HepG2 (cell line): ENCODE results near the gene TRIM62. TPM values are rescaled to one million over a fixed set of nuclear protein-coding genes. Genes with fewer than 3 reads are reported as not detected.

Experiments used
- ADNP ChIP-seq: sonication (generic); formaldehyde crosslinking; IDR thresholded peaks from 2 replicates; pipeline ENCODE4 v1.4.0; 2020; ENCODE audit warnings: missing genetic modification reagents
- HIC2 ChIP-seq: sonication (generic); formaldehyde crosslinking; IDR thresholded peaks from 2 replicates; pipeline ENCODE4 v1.9.0; 2022; ENCODE audit warnings: low read depth, missing genetic modification reagents
- HMGA1 ChIP-seq: sonication (generic); formaldehyde crosslinking; conservative IDR thresholded peaks from 2 replicates; pipeline ENCODE4 v1.4.0; 2020; ENCODE audit warnings: missing genetic modification reagents
- KDM5B ChIP-seq: sonication (generic); formaldehyde crosslinking; IDR thresholded peaks from 2 replicates; pipeline ENCODE4 v1.4.0; 2020; ENCODE audit warnings: missing genetic modification reagents, mild to moderate bottlenecking, borderline replicate concordance
- SNAI1 ChIP-seq: sonication (generic); formaldehyde crosslinking; IDR thresholded peaks from 2 replicates; pipeline ENCODE4 v1.5.0; 2020; ENCODE audit warnings: mild to moderate bottlenecking, missing genetic modification reagents, borderline replicate concordance
- THAP9 ChIP-seq: sonication (generic); formaldehyde crosslinking; IDR thresholded peaks from 2 replicates; pipeline ENCODE4; 2020; ENCODE audit warnings: missing genetic modification reagents, mild to moderate bottlenecking, borderline replicate concordance
- XBP1 ChIP-seq: sonication (generic); formaldehyde crosslinking; IDR thresholded peaks from 2 replicates; pipeline ENCODE4 v1.5.0; 2020; ENCODE audit warnings: missing genetic modification reagents
- ZEB1 ChIP-seq: IDR thresholded peaks from 2 replicates; pipeline ENCODE4 v1.6.1; 2012; ENCODE audit warnings: mild to moderate bottlenecking, low read depth, inconsistent platforms; ENCODE audit not compliant: insufficient replicate concordance
- ZNF558 ChIP-seq: sonication (generic); formaldehyde crosslinking; IDR thresholded peaks from 2 replicates; pipeline ENCODE4 v1.9.0; 2022; ENCODE audit warnings: mild to moderate bottlenecking, missing genetic modification reagents, borderline replicate concordance
- ZNF607 ChIP-seq: sonication (generic); formaldehyde crosslinking; IDR thresholded peaks from 2 replicates; pipeline ENCODE4 v1.5.1; 2020; ENCODE audit warnings: missing genetic modification reagents, mild to moderate bottlenecking, borderline replicate concordance
- ZNF674 ChIP-seq: sonication (generic); formaldehyde crosslinking; IDR thresholded peaks from 2 replicates; pipeline ENCODE4 v1.5.0; 2020; ENCODE audit warnings: low read depth, mild to moderate bottlenecking, missing genetic modification reagents
- ZNF710 ChIP-seq: sonication (generic); formaldehyde crosslinking; IDR thresholded peaks from 2 replicates; pipeline ENCODE4 v1.5.0; 2020; ENCODE audit warnings: mild to moderate bottlenecking, missing genetic modification reagents, borderline replicate concordance
- polyA plus RNA-seq, 8 experiments: library from polyadenylated mRNA; depleted of rRNA in 3 of 8; stranded (reverse) in 7 of 8; unstranded in 1 of 8; fragments of >200 nt; fragmentation: Illumina TruSeq in 4 of 8; extraction: Trizol in 4 of 8; gene quantifications; 2 replicates each; pipeline versions ENCODE4 v1.2.1 to v1.2.3, GENCODE V29; 2011 to 2016; ENCODE audit warnings: low read depth in 4 of 8, missing spikeins in 1 of 8, mixed read lengths in 1 of 8; ENCODE audit not compliant: insufficient read depth in 1 of 8
- total RNA-seq, 5 experiments: library from RNA; depleted of rRNA; stranded (reverse); fragments of >200 nt; fragmentation: Illumina TruSeq; extraction: Trizol; gene quantifications; 2 replicates each; pipeline ENCODE4 v1.2.3, GENCODE V29; 2016; ENCODE audit warnings: low read depth in 1 of 5
- TF ChIP-seq, protein P1 (sequence below): sonication (generic); formaldehyde crosslinking; IDR thresholded peaks from 2 replicates; pipeline ENCODE4 v1.5.1; 2020; ENCODE audit warnings: mild to moderate bottlenecking, missing genetic modification reagents, moderate library complexity
- TF ChIP-seq, protein P2 (sequence below): sonication (generic); formaldehyde crosslinking; IDR thresholded peaks from 2 replicates; pipeline ENCODE4 v1.5.0; 2020; ENCODE audit warnings: missing genetic modification reagents, mild to moderate bottlenecking, borderline replicate concordance
- TF ChIP-seq, protein P3 (sequence below): IDR thresholded peaks from 2 replicates; pipeline ENCODE4 v1.6.1; 2016

The TRIM62 gene
- total and polyA plus RNA-seq, 2 of the 13 experiments (the other 11 are each of a cell fraction or from before 2014, with no cell fraction given), result 0.53 to 0.57 TPM

GRCh38 chr1:33180911-33181890 is 642 bp downstream of the TRIM62 start (continued):
- TF ChIP-seq ZNF710 (CRISPR knock-in tag) (no peak), XBP1 (CRISPR knock-in tag) (no peak), SNAI1 (no peak), ZNF558 (CRISPR knock-in tag) (no peak), ZNF607 (no peak; the same call in 1 of the 2 replicates), ZEB1 (no peak), HIC2 (CRISPR knock-in tag) (no peak), ZNF674 (CRISPR knock-in tag) (no peak), KDM5B (CRISPR knock-in tag) (peak; percentile 57; the same call in 1 of the 2 replicates), ADNP (CRISPR knock-in tag) (no peak), THAP9 (CRISPR knock-in tag) (no peak), HMGA1 (CRISPR knock-in tag) (no peak)
- TF ChIP-seq, protein P1, sequence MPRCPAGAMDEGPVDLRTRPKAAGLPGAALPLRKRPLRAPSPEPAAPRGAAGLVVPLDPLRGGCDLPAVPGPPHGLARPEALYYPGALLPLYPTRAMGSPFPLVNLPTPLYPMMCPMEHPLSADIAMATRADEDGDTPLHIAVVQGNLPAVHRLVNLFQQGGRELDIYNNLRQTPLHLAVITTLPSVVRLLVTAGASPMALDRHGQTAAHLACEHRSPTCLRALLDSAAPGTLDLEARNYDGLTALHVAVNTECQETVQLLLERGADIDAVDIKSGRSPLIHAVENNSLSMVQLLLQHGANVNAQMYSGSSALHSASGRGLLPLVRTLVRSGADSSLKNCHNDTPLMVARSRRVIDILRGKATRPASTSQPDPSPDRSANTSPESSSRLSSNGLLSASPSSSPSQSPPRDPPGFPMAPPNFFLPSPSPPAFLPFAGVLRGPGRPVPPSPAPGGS (CRISPR knock-in tag), result no peak
- TF ChIP-seq, protein P2, sequence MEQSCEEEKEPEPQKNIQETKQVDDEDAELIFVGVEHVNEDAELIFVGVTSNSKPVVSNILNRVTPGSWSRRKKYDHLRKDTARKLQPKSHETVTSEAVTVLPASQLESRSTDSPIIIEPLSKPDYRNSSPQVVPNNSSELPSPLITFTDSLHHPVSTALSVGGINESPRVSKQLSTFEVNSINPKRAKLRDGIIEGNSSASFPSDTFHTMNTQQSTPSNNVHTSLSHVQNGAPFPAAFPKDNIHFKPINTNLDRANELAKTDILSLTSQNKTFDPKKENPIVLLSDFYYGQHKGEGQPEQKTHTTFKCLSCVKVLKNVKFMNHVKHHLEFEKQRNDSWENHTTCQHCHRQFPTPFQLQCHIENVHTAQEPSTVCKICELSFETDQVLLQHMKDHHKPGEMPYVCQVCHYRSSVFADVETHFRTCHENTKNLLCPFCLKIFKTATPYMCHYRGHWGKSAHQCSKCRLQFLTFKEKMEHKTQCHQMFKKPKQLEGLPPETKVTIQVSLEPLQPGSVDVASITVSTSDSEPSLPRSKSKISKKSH, result peak; percentile 24; the same call in 1 of the 2 replicates
- TF ChIP-seq, protein P3, sequence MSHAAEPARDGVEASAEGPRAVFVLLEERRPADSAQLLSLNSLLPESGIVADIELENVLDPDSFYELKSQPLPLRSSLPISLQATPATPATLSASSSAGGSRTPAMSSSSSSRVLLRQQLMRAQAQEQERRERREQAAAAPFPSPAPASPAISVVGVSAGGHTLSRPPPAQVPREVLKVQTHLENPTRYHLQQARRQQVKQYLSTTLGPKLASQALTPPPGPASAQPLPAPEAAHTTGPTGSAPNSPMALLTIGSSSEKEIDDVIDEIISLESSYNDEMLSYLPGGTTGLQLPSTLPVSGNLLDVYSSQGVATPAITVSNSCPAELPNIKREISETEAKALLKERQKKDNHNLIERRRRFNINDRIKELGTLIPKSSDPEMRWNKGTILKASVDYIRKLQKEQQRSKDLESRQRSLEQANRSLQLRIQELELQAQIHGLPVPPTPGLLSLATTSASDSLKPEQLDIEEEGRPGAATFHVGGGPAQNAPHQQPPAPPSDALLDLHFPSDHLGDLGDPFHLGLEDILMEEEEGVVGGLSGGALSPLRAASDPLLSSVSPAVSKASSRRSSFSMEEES (CRISPR knock-in tag), result no peak
